Amniotic epithelial cell (primary cell): ENCODE data around the gene ANXA5.
A peak's percentile ranks its signal among the peaks of the same experiment; 100 is the strongest.
"Not testable (repeated sequence)": the region's sequence is repeated elsewhere in the genome, so short reads cannot be mapped to it uniquely, and the experiment has no call there.

Source experiments
- DNase-seq: peaks from one replicate; pipeline ENCODE4 v3.0.0-alpha.2; 2010; ENCODE audit warnings: low read depth

ANXA5 gene

GRCh38 chr4:121696581-121697461 lies at the start of gene ANXA5:
Gene ANXA5, minus strand, starts transcription at chr4:121696980. Its CDS starts 391 bp downstream, at chr4:121696589.
- peak; percentile 79 for DNase-seq

- DNase-seq = no peak
Observed at GRCh38 chr4:121742794-121743193, 46.0 kb upstream of the ANXA5 start.

- no peak for DNase-seq
Observed at GRCh38 chr4:121741751-121742150, 45.0 kb upstream of the ANXA5 start.

- DNase-seq = no peak
Observed at GRCh38 chr4:121740796-121741409, 44.1 kb upstream of the ANXA5 start.

- DNase-seq = no peak
Observed at GRCh38 chr4:121739575-121739974, 42.8 kb upstream of the ANXA5 start.

- no peak for DNase-seq
Observed at GRCh38 chr4:121738780-121739535, 42.2 kb upstream of the ANXA5 start.

- no peak for DNase-seq
Observed at GRCh38 chr4:121737846-121738554, 41.2 kb upstream of the ANXA5 start.

- DNase-seq = peak; percentile 56
Observed at GRCh38 chr4:121736735-121737351, 40.1 kb upstream of the ANXA5 start.

- DNase-seq = no peak
Observed at GRCh38 chr4:121734571-121734970, 37.8 kb upstream of the ANXA5 start.

- DNase-seq = no peak
Observed at GRCh38 chr4:121733942-121734341, 37.2 kb upstream of the ANXA5 start.

GRCh38 chr4:121729753-121730152 lies 33.0 kb upstream of the ANXA5 start:
- DNase-seq = not testable (repeated sequence)

- DNase-seq = peak; percentile 76
Observed at GRCh38 chr4:121728798-121729226, 32.0 kb upstream of the ANXA5 start.

GRCh38 chr4:121728066-121728465 lies 31.3 kb upstream of the ANXA5 start:
- peak; percentile 91 for DNase-seq

GRCh38 chr4:121726642-121727268 lies 30.0 kb upstream of the ANXA5 start:
- DNase-seq = peak; percentile 73

GRCh38 chr4:121724671-121725070 lies 27.9 kb upstream of the ANXA5 start:
- no peak for DNase-seq

GRCh38 chr4:121721700-121722099 lies 24.9 kb upstream of the ANXA5 start:
- DNase-seq = no peak

- peak; percentile 29 for DNase-seq
Observed at GRCh38 chr4:121720109-121720508, 23.3 kb upstream of the ANXA5 start.

GRCh38 chr4:121717680-121718237 lies 21.0 kb upstream of the ANXA5 start:
- peak; percentile 67 for DNase-seq

GRCh38 chr4:121714548-121714947 lies 17.8 kb upstream of the ANXA5 start:
- no peak for DNase-seq

GRCh38 chr4:121712783-121713182 lies 16.0 kb upstream of the ANXA5 start:
- DNase-seq = no peak
